GM19193 (cell line): ENCODE measurements around the gene NR2F1.

Source experiments
- POLR2A ChIP-seq: IDR thresholded peaks from 4 replicates; pipeline ENCODE4 v1.6.1; 2011; ENCODE audit not compliant: insufficient read depth, insufficient read length; ENCODE audit errors: extremely low read depth

NR2F1 gene

GRCh38 chr5:93596310-93596675, 13.3 kb downstream of the NR2F1 start:
- TF ChIP-seq POLR2A: no peak

- no peak for TF ChIP-seq POLR2A
Measured at GRCh38 chr5:93596676-93597490, 13.9 kb downstream of the NR2F1 start.

DNA sequence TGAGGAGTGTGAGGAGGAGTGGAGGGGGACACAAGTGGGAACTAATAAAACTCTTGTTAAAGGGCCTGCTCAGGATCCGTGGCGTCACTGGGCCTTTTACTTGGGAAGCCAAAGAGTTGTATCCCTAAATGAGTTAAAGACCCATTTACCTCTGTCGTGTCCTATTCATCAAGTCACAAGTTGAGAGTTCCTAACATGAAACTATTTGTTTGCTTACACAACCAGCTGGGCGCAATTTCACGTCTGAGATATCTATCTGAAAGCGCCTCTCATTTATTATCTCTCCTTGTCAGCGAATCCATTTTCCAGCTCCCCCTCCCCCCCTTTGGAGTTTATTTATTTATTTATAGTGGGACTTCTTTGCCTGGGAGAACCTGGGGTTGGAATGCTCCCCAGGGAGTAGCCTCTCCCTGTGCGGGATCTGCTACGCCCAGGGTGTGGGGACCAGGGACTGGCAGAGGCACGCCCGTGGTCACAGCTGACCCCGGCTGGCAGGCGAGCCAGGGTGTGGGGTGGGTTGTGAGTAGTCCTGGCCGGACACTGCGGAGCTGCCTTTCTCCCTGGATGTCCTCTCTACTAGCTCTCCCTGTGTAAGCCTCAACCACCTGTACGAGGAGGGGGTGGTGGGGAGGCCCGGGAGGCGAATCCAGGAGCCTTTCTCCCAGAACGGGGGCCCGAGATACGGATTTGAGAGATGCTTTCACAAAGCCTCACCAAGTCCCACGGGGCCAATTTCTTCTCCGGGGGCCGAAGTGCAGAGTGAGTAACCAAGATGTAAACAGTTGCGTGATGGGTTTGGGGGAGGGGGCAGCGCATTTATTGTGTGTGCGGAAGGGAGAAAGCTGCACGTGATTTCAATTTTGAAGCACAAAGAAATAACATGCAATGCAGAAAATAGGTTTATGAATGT, 15.3 kb downstream of the NR2F1 start:
- no peak for TF ChIP-seq POLR2A

- no peak for TF ChIP-seq POLR2A
Measured at GRCh38 chr5:93599001-93599379, 16.0 kb downstream of the NR2F1 start.

- TF ChIP-seq POLR2A: no peak
Measured at GRCh38 chr5:93599399-93600120, 16.5 kb downstream of the NR2F1 start.

DNA sequence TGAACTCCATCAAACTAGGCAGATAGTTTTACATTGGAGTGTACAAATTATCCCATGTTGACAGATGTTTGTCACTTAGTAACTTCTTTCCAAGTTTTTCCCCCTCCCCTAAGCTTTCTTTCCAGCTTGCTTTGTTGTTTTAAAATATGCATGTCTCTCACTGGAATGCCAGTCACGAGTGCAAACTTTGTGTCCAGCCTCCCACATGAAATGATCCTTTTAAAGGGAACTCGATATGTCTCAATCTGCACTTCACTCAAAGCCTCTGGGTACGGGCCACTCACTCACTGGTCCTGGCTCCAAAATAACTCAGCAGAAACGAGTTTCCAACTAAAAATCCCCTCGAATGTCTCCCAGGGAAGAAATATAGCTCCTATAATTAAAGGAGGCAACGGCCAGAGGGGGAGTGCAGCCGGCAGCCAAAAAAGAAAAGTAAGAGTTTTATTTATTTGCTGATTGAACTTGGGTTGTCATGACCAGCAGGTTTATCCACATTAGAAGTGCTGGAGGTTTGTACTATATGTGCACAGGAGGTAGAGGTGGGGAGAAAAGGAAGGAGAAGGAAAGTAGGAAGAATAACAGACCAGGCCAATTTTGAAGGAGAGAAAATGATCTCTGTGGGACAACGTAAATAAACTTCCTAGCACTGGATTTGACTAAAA, 17.5 kb downstream of the NR2F1 start:
- TF ChIP-seq POLR2A: no peak

DNA sequence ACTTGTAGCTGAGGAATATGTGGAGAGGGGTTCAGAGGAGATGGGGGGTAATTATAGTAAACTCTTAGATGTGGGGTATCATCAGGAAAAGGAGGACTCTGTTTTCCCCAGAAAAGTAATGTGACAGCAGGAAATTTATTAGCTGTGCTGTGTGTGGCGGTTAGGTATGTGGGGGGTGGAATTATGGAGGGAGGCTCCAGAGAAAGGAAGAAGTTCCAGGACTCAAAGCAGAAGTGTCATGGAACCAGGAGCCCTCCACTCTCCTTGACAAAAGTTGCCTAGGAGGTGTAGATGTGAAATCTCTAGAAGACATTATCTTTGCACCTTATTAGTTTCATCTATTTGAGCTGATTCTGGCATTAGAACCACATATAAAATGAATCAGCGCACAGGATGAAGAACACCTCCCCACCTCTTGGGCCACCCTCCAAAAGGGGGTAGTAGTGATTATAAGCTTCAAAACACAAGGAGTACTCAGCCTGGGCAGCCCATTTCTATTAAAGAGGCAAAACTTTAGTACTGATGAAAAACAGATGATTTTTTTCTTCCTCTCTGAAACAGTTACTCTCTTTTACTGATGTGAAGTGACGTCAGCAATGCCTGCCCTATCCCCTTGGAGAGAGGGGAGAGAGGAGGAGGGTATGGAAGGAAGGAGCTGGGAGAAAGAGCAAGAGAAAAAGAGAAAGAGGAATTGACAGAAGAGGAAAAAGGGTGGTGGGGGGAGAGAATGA, 18.2 kb downstream of the NR2F1 start:
- TF ChIP-seq POLR2A: no peak

- TF ChIP-seq POLR2A: no peak
Measured at GRCh38 chr5:93601802-93602155, 18.8 kb downstream of the NR2F1 start.

DNA sequence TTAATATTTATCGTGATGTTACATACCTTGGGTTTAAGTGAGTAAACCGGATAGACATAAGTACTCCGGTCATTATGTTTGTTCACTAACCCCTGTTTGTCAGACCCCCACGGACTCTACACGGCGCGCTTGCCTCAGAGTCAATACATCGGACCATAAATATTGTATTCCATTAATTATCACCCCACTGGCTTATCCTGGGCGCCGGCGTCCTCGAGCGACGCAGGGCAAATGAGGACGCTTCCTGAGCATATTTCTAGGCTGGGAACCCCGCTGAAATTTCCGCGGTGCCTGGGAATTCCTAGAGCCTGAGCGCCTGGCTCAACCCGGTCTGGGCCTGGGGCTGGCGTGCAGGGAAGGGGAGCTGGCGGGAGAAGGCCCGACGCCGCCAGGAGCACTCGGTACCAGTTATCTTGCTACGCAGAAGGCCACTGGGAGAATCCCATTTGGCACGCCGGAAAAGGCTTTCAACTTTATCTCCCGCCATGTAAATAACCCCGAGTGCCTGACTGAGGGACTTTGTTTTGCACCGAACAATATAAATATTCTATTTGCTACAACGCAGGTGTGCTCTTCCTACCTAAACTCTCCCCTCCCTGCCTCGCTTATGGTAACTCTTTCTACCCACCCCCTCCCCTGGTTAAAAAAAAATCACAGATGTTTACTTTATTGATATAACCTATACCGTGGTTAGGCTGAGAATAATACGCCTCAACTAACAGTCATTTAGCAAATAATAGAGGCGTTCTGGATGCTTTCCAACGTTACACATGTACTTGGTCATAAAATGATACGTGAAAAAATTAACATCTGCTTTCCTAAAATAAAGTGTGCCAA, 19.4 kb downstream of the NR2F1 start:
- TF ChIP-seq POLR2A: no peak

GRCh38 chr5:93603078-93603792, 20.2 kb downstream of the NR2F1 start:
- no peak for TF ChIP-seq POLR2A

DNA sequence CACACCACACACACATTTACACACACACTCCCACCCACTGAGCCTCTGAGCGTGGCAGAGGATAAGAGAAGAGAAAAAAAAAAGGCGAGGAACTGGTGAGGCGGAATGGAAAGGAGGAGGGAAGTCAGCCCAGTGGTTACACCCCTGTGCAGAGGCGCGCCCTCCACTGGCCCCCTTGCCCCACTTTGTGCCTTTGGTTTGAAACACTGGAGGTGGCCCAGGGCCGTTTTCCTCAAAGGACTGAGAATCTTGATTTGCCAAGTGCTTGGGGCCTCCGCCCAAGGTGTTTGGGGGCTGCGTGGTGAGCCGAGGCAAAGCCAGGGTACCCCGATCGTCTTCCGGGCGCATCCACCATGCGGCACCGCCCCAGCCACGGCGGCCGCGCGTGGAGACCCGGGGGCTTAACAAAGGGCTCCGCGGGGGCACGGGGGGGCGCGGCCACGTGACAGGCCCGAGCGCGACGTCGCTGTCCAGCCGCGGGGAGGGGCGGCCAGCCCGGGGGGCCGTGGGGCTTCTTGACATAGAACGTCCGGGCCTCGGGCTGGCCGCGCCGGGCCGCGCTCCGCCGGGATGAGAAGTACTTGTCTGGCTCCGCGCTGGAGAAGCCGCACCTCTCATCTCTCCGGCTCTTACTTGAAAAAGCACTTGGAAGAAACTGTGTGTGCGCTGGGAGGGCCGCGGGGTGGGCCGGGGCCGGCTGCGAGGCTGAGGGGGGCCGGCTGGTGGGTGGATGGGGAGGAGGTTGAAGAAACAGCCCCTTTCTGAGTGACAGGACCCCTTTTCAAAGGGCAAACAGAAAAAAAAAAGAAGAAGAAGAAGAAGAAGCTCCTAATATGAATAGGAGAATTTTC, 21.0 kb downstream of the NR2F1 start:
- TF ChIP-seq POLR2A: no peak
